BE2C (cell line): ENCODE results near the gene SINHCAF.

ENCODE experiments used
- DNase-seq: peaks from one replicate; pipeline ENCODE4 v3.0.0-alpha.2; 2020
- H3K27me3 ChIP-seq: fragments of 250-450 bp; sonication (Bioruptor Pico); 2 replicates; pipeline ENCODE4 v1.5.1; 2020; ENCODE audit warnings: mild to moderate bottlenecking
- H3K36me3 ChIP-seq: fragments of 250-450 bp; sonication (Bioruptor Pico); 2 replicates; pipeline ENCODE4 v1.5.1; 2020; ENCODE audit warnings: mild to moderate bottlenecking
- H3K4me1 ChIP-seq: fragments of 250-450 bp; sonication (Bioruptor Pico); 2 replicates; pipeline ENCODE4 v1.5.1; 2020
- H3K4me3 ChIP-seq: 2 replicates; pipeline ENCODE4 v1.5.1; 2011; ENCODE audit warnings: low read depth, low read length
- H3K9me3 ChIP-seq: fragments of 250-450 bp; sonication (Bioruptor Pico); 2 replicates; pipeline ENCODE4 v1.5.1; 2020
- TF ChIP-seq, protein P1 (sequence below): IDR thresholded peaks from 2 replicates; pipeline ENCODE4 v1.5.1; 2012; ENCODE audit warnings: mild to moderate bottlenecking, low read depth, low read length

Gene SINHCAF

DNA sequence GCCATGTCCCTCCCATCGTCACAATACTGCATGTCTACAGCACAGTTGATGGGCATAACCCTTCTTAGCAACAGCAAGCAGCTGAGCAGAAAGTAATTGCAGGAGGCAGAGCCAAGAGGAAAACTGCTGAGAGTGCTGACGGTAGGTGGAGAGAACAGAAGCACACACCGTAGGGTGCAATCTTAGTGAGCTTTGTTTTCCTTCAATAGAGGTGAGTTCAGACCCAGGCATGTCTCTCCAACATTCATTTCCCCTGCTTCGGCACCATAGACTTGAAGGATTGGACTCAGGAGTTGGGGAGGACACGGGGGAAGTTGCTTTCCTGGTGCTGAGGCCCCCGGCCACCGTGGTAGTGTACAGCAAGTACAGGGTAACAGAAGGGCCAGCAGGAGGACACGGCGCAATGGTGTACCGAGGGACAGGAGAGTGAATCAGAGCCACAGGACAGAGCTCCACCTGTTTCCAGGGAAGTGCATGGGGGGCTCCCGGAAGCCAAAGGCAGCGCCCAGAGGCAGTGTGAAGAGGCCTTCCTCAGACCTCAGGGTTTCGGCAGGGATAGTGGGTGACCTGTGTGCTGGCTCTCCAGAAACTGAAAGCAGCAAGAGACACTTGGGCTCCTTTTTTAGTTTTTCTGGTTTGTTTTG lies 36.3 kb upstream of the SINHCAF start:
- no peak for DNase-seq
- Histone ChIP-seq H3K9me3 (no peaks in the 10 kb centered on the region), H3K4me1 (no peaks in the 10 kb centered on the region), H3K4me3 (no peak overlapping the region), H3K36me3 (no peaks in the 10 kb centered on the region), H3K27me3 (no peaks in the 10 kb centered on the region)
- TF ChIP-seq, protein P1, sequence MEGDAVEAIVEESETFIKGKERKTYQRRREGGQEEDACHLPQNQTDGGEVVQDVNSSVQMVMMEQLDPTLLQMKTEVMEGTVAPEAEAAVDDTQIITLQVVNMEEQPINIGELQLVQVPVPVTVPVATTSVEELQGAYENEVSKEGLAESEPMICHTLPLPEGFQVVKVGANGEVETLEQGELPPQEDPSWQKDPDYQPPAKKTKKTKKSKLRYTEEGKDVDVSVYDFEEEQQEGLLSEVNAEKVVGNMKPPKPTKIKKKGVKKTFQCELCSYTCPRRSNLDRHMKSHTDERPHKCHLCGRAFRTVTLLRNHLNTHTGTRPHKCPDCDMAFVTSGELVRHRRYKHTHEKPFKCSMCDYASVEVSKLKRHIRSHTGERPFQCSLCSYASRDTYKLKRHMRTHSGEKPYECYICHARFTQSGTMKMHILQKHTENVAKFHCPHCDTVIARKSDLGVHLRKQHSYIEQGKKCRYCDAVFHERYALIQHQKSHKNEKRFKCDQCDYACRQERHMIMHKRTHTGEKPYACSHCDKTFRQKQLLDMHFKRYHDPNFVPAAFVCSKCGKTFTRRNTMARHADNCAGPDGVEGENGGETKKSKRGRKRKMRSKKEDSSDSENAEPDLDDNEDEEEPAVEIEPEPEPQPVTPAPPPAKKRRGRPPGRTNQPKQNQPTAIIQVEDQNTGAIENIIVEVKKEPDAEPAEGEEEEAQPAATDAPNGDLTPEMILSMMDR: no peak

DNA sequence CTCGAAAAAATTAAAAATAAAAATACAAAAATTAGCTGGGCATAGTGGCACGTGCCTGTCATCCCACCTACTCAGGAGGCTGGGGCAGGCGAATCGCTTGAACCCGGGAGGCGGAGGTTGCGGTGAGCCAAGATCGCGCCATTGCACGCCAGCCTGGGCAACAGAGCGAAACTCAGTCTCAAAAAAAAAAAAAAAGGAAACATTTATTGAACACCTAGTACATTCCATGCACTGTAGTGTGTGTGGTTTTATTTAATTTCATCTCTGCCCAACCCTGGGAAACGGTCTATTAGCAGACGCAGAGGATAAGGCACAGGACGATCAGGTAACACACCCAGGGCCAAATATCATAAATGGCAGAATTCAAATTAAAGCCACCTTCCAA lies 35.8 kb upstream of the SINHCAF start:
- Histone ChIP-seq H3K4me3 (no peak overlapping the region), H3K36me3 (no peaks in the 10 kb centered on the region), H3K4me1 (no peaks in the 10 kb centered on the region), H3K27me3 (no peaks in the 10 kb centered on the region), H3K9me3 (no peaks in the 10 kb centered on the region)
- no peak for DNase-seq
- TF ChIP-seq, protein P1: no peak

DNA sequence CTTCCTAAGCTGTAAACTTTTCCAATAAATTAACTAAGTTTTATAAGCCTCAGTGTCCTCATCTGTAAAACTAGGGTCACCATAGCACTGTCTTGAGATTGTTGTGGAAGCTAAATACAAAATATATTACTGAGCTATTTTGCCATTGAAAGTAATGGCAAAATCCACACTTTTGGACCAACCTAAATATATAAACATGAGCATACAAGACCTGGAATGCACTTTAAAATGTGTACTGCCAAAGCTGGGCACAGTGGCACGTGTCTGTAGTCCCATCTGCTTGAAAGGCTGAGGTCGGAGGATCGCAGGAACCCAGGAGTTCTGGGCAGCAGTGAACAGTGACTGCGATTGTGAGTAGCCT lies 29.8 kb upstream of the SINHCAF start:
- DNase-seq: no peak
- Histone ChIP-seq H3K36me3 (no peaks in the 10 kb centered on the region), H3K9me3 (no peaks in the 10 kb centered on the region), H3K27me3 (no peaks in the 10 kb centered on the region), H3K4me3 (no peak overlapping the region), H3K4me1 (no peaks in the 10 kb centered on the region)
- TF ChIP-seq, protein P1: no peak

DNA sequence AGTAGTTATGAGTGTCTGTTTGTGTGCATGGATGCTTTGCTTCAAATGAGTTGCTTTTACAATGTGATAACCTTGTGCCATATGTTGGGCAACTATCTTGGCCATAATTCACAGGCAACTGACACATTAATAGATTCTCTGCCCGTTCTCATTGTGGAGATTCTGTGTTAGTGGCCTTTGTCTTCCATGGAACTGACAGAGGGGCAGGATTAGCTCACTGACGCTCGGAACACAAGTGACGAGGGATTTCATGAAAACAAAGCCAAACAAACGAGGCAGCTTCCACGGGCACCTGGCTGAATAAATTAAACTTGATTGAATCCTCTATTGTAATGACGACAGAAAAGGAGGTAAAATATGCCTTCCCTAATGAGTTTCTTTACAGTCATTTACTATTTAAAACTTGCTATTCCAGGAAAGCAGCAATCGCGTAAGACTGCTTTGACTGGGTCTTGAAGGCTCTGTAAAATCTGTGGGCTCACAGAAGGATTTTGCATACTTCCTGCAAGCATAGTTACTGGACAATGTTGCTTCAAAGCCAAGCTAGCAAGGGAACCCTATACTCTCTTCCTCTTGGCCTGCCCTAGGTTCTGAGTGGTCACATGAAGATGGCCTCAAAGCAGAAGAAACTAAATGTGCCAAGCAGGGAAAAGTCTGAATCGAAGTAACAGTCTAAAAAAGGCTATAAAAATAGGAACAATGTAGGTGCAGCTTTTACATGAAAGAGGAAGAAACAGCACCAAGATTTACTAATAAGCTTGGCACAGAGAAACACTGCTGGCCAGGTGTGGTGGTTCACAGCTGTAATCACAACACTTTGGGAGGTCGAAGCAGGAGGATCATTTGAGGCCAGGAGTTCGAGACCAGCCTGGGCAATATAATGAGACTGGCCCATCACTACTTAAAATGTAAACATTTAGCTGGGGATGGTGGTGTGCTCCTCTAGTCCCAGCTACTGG lies 28.1 kb upstream of the SINHCAF start:
- Histone ChIP-seq H3K27me3 (no peaks in the 10 kb centered on the region), H3K4me3 (no peak overlapping the region), H3K9me3 (no peaks in the 10 kb centered on the region), H3K4me1 (no peaks in the 10 kb centered on the region), H3K36me3 (no peaks in the 10 kb centered on the region)
- TF ChIP-seq, protein P1: no peak
- DNase-seq: no peak

DNA sequence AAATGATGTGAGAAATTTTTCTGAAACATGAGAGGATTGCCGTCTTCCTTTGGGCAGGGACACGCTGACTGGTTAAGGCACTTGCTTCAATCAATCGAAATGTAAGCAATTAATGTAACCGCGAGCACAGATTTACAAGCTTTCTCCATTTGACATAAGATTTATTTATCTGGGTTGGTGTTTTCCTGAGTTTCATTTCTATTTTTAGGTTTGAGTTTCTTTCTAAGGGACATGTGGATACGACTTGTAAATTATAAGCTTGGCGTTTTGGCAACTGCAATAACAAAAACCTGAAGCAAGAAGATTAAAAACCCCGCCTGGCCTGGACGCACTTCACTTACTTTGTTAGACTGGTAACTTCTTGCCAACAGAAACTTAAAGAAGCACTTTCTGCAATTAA lies 20.3 kb upstream of the SINHCAF start:
- no peaks in the 10 kb centered on the region for H3K36me3 ChIP-seq
- no peak overlapping the region for H3K4me3 ChIP-seq
- no peaks in the 10 kb centered on the region for H3K9me3 ChIP-seq
- no peaks in the 10 kb centered on the region for H3K4me1 ChIP-seq
- DNase-seq: no peak
- TF ChIP-seq, protein P1: no peak
- H3K27me3 ChIP-seq: no peaks in the 10 kb centered on the region

DNA sequence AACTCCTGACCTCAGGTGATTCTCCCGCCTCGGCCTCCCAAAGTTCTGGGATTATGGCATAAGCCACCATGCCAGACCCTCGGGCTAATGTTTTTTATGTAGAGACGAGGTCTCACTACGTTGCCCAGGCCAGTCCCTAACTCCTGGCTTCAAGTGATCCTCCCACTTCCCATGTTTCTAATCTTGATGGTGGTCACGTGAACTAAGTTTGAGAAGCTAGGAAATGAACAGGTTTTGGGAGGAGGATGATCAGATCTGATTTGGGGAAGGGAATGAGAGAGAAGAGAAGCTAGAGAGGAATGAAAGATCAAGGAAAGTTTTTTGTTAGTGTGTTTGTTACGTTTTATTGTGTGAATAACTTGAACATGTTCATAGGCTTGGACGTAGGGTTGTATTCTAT lies 17.2 kb upstream of the SINHCAF start:
- Histone ChIP-seq H3K4me1 (no peaks in the 10 kb centered on the region), H3K4me3 (no peak overlapping the region), H3K9me3 (no peaks in the 10 kb centered on the region), H3K27me3 (no peaks in the 10 kb centered on the region), H3K36me3 (no peaks in the 10 kb centered on the region)
- TF ChIP-seq, protein P1: no peak
- DNase-seq: no peak
